T follicular helper cell (primary cell): ENCODE results near the gene ATF6B.
"Not testable (repeated sequence)": the region's sequence is repeated elsewhere in the genome, so short reads cannot be mapped to it uniquely, and the experiment has no call there.

Experiments
- DNase-seq: peaks from one replicate; pipeline ENCODE4 v3.0.0-alpha.2; 2020; ENCODE audit warnings: low read depth

The ATF6B gene

DNA sequence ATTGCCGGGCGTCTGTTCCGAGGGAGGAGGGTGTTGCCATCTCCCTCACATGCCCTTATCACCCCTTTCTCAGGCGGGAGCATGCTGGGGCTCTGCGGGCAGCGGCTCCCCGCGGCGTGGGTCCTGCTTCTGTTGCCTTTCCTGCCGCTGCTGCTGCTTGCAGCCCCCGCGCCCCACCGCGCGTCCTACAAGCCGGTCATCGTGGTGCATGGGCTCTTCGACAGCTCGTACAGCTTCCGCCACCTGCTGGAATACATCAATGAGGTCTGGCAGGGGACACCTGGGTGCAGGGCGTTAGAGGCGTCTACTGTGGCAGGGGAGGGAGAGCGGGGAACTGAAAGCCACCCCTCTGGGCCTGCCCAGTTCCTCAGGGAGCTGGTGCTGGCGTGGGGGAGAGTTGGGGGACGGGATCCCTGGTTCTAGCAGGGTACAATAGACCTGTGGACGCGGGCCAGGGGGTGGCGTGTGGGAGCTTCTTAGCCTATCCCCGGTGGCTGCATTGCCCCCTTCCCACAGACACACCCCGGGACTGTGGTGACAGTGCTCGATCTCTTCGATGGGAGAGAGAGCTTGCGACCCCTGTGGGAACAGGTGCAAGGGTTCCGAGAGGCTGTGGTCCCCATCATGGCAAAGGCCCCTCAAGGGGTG is 26.6 kb upstream of the ATF6B start:
- peak; percentile 47 for DNase-seq

DNA sequence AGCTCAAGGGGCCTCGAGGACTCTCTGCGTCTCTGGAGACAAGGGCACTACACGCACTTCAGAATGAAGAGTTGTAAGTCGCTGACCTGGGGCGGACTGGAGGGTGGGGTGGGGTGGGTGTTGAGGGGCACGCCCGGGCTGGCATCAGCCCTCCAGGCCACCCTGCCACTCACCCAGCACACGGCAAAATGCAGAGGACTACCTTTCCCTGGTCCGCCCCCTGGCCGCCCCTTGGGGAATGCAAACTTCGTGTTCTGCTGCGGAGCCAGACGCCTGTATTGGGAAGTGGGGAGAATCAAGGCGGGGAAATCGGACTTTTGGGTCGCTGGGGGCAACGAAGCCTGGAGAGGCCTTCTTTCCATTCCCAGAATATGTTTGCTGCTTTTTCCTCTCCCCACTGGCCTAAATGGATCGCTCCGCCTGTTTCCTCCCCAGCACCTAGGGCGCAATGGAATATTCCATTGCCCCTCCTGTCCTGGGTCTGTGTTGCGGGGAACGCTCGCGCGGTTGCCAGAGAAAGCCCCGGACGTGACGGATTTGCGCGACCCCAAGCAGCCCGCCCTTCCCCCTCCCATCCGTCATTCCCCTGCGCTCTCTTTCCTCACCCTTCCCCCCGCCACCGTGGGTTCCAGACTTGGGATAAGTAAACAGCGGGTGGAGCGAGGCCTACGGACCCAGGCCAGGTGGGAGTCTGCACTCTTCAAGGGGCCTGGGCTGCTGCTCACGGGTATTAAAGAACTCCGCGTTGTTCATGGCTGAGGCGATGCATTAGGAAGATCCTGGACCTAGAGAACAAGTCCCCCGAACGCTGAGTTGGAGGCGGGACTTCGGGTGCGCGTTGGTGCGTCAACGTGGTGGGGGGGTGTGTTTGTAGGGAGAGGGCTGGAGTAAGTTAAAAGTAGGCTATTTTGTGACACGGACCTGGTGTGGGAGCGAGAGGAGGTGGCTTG is 25.8 kb upstream of the ATF6B start, which contains the start of gene PPT2:
Gene PPT2 (plus strand): TSS at position 578 of the 950 bp plus-strand sequence. CDS start 454 bp downstream, outside the sequence.
- DNase-seq = peak; percentile 57

- no peak for DNase-seq
Measured at GRCh38 chr6:32152769-32153563, 24.9 kb upstream of the ATF6B start.

GRCh38 chr6:32151863-32152768 is 24.1 kb upstream of the ATF6B start, which contains the start of gene PRRT1:
PRRT1 (minus strand) TSS chr6:32151939; CDS start chr6:32151827, 112 bp downstream.
- DNase-seq = no peak

DNA sequence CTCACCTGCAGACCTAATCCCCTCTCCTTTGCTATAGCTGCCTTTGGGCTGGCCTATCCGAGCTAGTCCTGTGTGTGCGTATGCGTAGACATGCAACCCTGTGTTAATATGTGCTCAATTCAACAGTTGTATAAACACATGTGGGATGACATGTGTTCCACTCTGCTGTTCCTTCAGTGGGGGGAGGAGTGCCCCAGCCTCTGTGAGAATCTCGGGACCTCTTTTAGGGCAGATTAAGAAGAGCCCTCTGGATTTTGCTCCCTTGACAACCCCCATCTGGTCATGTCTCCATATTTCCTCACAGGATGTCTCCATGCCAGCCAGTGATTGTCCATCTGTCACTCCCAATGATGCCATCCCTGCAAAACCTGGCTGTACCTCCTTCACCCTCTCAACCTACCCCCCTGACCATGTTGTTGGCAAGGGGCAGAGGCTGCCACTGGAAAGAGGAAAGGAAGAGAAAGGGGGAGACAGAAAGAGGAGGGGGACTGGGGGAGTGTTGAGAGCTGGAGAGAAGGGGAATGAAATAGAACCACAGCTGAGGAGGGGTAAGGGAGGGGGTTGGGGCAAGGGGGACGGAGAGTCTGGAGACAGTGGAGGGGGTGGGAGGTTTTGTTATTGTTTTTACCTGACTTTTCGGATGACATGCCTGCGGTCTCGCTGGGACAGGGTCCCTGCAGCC is 23.3 kb upstream of the ATF6B start:
- DNase-seq = no peak

DNA sequence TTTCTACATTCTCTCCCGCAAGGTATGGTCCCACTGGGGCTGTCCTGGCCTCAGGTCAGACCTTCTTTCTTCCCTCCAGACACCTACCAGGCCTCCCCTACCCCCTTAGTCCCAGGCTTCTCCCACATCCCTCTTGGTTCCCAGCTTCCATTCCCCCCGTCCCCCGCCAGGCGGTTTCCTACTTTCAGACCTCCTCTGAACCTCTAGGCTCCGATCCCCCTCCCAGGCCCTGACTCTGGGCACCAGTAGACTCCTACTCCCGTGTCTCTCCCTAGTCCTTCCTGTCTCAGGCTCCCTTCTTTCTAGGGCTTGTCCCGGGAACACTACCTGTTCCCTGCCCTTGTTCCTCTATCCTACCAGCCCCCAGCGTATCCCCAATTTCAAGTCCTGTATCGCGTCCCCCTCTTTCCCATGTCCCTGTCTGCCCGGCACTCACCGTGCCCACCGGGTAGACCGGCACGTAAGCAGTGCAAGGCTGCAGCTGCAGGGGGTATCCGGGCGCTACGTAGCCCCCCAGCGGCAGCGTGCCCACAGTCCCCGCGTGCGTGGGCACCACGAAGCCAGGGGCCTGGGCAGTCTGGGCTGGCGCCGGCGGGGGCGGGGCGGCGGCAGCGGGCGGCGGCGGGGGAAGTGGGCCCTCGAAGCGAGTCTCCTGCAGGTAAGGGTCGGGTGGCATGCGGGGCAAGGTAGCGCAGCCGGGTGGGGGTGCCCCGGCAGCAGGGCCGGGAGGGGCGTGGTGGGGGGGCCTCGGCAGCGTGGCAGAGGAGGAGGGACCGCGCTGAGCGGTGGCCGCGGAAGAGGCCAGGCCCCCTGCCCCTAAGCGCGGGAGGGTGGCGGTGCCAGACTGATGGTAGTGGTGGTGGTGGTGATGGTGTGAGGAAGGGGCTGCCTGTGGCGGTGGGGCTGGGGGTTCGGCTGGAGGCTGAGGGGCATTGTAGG is 22.2 kb upstream of the ATF6B start:
- no peak for DNase-seq

DNA sequence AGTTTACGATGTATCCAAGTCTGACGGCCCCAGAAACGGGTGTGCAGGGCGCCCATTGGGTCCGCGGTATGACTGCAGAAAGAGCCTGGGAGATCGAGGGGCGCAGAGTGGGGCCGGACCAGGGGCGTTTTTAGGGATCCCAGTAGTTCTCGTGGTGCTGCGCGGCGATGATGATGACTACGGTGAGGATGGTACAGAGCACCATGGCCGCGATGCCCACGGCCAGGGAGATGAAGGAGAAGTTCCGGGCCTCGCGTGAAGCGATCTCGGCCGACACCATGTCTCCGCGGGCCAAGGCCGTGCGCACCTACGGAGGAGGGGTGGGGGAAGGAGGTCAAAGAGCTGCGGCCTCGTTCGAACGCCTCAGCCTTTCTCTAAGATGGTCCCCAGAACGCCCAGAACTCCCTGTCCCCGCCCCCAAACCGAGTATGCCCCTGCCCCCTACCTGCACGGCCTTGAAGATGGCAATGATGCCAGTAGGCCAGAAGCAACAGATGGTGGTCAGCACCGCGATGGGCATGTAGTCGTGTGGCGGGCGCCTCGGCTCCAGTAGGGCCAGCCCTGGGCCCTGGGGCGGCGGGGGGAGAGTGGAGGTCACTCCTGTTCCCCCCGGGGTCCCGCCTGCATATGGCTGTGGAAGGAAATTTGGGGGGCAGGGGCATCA is 21.2 kb upstream of the ATF6B start:
- no peak for DNase-seq

- peak; percentile 43 for DNase-seq
Measured at GRCh38 chr6:32148289-32149091, 20.4 kb upstream of the ATF6B start.

DNA sequence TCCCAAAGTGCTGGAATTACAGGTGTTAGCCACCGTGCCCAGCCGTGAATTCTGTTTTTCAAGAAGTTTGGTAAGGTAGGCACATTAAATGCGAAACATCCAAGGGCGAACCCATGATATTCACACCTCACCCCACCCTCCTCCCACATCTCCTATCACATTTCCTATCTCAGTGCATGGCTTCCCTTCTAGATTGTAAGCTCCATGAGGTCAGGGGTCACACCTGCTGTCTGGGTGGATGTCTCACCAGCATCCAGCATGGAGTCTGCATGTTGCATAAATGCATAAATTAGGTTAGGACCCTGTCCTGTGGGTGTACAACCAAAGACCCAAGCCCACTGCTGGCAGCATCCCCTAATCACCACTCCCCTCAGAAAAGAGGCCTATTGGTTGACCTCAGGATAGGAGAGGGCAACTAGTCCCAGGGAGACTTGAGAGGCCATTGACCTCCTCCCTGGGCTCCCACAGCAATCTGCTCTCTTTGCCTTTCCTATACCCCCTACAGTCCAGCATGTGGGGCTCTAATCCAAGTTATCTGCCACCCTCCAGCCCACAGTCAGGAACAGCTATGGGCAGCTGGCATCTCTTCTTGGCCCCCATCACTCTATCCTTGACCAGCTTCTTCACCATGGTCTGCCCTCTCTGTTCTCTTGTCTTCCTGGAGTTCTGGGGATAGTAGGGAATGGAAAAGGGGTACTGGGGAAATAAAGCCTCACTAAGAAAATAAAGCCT is 19.5 kb upstream of the ATF6B start:
- no peak for DNase-seq

DNA sequence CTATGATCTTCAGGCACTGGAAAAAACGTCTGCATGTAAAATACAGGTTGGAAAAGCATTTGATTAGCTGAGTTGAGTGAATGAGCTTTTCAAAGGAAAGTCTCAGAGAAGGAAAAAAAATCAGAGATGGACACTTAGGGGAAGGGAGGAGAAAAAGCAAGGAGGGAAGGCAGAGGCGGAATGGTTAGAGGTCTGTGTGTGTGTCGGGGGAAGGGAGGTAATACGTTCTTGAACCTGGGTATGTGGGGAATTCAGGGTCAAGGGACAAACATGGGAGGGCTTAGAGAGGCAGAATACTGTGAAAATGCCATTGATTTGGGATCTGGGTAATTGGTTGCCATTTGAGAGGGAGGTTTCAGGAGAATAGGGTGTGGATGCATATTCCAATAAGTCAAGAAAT is 18.6 kb upstream of the ATF6B start:
- DNase-seq = no peak

DNA sequence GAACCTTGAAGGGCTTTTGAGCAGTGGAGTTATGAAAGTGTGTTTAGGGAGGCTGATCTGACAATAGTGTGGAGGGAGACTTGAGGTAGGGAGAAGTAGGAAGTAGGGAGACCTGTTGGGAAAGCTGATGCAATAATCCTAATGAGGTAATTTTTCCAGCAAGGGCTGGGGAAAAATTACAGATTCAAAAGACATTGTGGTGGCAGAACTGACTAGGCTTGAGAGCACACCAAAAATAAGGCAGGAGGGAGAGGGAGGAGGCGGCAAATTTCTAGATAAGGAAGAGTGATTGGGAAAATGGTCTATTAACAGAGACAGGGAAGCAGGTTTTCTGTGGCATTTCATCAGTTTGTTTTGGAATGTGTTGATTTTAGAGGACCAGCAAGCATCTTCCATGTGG is 18.2 kb upstream of the ATF6B start:
- DNase-seq = no peak

- DNase-seq = not testable (repeated sequence)
Measured at GRCh38 chr6:32144238-32144637, 16.2 kb upstream of the ATF6B start.

- DNase-seq = no peak
Measured at GRCh38 chr6:32140420-32141046, 12.5 kb upstream of the ATF6B start.

GRCh38 chr6:32139590-32139989 is 11.5 kb upstream of the ATF6B start:
- DNase-seq = no peak

DNA sequence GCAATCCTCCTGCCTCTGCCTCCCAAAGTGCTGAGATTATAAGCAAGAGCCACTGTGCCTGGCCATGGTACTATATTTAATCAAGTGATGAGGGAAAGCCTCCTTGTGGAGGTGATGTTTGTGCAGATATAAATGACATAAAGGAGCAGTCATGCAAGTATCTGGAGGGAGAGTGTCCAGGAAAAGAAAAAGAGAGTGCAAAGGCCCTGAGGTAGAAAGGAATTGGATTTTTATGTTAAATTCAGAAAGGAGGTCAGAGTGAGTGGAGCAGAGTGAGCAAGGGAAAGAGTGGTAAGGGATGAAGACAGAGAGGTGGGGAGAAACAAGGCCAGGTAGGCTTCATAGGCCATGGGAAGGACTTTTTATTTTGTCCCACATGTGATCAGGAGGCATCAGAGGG is 9.4 kb upstream of the ATF6B start:
- no peak for DNase-seq

- DNase-seq = no peak
Measured at GRCh38 chr6:32133786-32134185, 5.7 kb upstream of the ATF6B start.

DNA sequence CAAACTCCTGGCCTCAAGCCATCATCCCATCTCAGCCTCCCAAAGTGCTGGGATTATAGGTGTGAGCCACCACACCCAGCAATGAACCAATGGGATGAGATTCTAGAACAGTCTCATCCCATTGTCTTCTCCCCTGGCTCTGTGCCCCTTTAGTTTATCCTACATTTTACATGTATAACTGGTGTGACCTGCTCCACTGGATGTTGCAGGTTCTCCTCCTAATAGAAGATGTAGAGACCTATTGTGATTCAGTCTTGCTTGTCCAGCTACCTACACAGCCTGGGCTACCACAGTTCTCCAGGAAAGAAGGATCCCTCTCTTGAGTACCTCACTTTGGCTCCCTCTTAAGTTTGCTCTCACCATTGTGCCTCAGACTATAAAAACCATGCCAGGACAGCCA is 4.1 kb upstream of the ATF6B start:
- no peak for DNase-seq
